K562 treated with DMSO at 1 percent for 24 hours (cell line): ENCODE measurements around the gene CABLES2. TPM values are rescaled to one million over a fixed set of nuclear protein-coding genes. Genes with fewer than 3 reads are reported as not detected.

ENCODE experiments used
- total RNA-seq: library from RNA; unstranded; fragments of 300-600 nt; gene quantifications from 2 replicates; pipeline ENCODE4 v1.2.3, GENCODE V29; 2022; ENCODE audit warnings: low read depth; ENCODE audit not compliant: insufficient read depth

CABLES2 gene, protein sequence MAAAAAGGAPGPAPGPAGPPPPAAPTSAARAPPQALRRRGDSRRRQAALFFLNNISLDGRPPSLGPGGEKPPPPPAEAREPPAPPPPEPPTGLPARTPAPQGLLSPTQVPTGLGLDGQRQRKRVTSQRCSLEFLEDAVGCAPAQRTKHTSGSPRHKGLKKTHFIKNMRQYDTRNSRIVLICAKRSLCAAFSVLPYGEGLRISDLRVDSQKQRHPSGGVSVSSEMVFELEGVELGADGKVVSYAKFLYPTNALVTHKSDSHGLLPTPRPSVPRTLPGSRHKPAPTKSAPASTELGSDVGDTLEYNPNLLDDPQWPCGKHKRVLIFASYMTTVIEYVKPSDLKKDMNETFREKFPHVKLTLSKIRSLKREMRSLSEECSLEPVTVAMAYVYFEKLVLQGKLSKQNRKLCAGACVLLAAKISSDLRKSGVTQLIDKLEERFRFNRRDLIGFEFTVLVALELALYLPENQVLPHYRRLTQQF
- total RNA-seq, result 12.3 and 13.0 TPM in 2 replicates

GRCh38 chr20:62407221-62407992 is at the start of gene CABLES2:
Gene CABLES2, minus strand, starts transcription at chr20:62407285. Its CDS starts 9 bp downstream, at chr20:62407276.

GRCh38 chr20:62427172-62428001 is 20.3 kb upstream of the CABLES2 start, which contains the start of gene RBBP8NL:
Gene RBBP8NL, minus strand, starts transcription at chr20:62427539. Its CDS starts 7,892 bp downstream, at chr20:62419647.

DNA sequence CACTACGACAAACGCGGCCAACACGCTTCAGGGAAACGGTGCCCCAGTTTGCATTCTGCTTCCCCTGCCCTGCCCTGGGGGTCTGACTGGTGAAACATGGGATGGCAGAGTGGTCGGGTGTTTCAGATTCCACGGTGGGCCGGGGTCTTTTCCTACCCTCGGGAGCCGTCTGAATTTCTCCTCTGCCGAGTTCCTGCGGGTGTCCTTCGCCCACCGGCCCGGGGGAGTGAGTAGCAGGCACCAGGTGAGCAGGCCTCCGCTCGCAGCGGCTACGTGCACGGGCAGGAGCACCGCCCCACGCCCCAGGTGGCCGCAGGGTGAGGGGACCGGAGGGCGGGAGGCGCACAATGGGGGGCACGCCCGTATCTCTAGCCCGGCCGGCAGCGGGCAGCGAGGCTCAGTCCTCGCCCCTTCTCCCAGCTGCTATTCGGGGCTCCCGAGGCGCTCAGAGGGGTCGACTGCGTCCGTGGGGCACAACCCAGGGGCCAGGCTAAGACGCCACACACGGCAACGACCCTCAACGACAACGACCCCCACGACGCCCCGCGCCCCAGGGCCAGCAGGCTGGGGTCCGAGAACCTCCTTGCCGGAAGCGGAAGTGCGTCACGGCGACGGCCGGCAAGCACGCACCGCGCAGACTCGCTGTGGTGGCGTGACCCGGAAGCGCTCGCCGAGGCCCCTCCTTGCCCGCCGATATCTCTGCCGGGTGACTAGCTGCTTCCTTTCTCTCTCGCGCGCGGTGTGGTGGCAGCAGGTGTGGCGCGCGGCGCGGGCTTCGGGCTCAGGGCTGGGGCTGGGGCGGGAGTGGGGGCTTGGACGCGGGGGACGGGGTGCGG is 20.5 kb downstream of the CABLES2 start, which contains the start of gene RPS21:
TSS of gene RPS21 (plus strand) at position 721 of the 836 bp plus-strand sequence. CDS start 236 bp downstream, outside the sequence.

GRCh38 chr20:62367136-62367632 is 39.9 kb downstream of the CABLES2 start, which contains the start of gene LAMA5:
Gene LAMA5, minus strand, starts transcription at chr20:62367312. Its CDS starts 67 bp downstream, at chr20:62367245.

Other genes with a start within 250 kb of the CABLES2 start
- 44.1 and 46.3 TPM in 2 replicates for gene MTG2, start 224.3 kb downstream of the CABLES2 start, total RNA-seq
- not detected in 2 replicates for gene HRH3, start 187.0 kb downstream of the CABLES2 start, total RNA-seq
- gene OSBPL2, start 168.8 kb downstream of the CABLES2 start, total RNA-seq, result 21.7 and 22.9 TPM in 2 replicates
- gene ADRM1, start 104.3 kb downstream of the CABLES2 start, total RNA-seq, result 247 and 260 TPM in 2 replicates
- 39.7 and 48.4 TPM in 2 replicates for gene LAMA5, start 40.0 kb downstream of the CABLES2 start, total RNA-seq
- gene RPS21, start 20.2 kb downstream of the CABLES2 start, total RNA-seq, result 7,545 and 7,823 TPM in 2 replicates
- not detected in 2 replicates for gene RBBP8NL, start 20.3 kb upstream of the CABLES2 start, total RNA-seq
- 0.22 and 0.79 TPM in 2 replicates for gene GATA5, start 68.7 kb upstream of the CABLES2 start, total RNA-seq
- 2.0 and 2.4 TPM in 2 replicates for gene SLCO4A1, start 235.2 kb upstream of the CABLES2 start, total RNA-seq